Stimulated activated effector memory CD8-positive, alpha-beta T cell treated with anti-CD3 and anti-CD28 coated beads, Interleukin-12 subunit alpha, Interleukin-12 subunit beta, amount 100 ng/mL, for 72 hours (primary cell): ENCODE results near the gene CPLANE1.

Experiments
- ATAC-seq: fragments of 150-1000 bp; cut with Tn5 transposase; 2 replicates; pipeline ENCODE4 v1.10.0; 2021
- DNase-seq, 2 donors: peaks; one replicate each; pipeline ENCODE4 v3.0.0; 2021 to 2022; ENCODE audit warnings: low spot score in 2 of 2
- H3K27ac Mint-ChIP-seq: one replicate; pipeline ENCODE4 v1.8.0; 2022; ENCODE audit warnings: mild to moderate bottlenecking, mixed read lengths
- H3K36me3 Mint-ChIP-seq: one replicate; pipeline ENCODE4 v1.8.0; 2022; ENCODE audit warnings: mild to moderate bottlenecking, mixed read lengths
- H3K4me1 Mint-ChIP-seq: one replicate; pipeline ENCODE4 v1.8.0; 2022; ENCODE audit warnings: mixed read lengths
- H3K4me3 Mint-ChIP-seq: one replicate; pipeline ENCODE4 v1.8.0; 2022; ENCODE audit warnings: mild to moderate bottlenecking, mixed read lengths
- H3K9me3 Mint-ChIP-seq: one replicate; pipeline ENCODE4 v1.8.0; 2022; ENCODE audit warnings: mixed read lengths

Gene CPLANE1

GRCh38 chr5:37080697-37081096 is 168.5 kb downstream of the CPLANE1 start:
- Mint-ChIP-seq H3K9me3 (no peaks in the 10 kb centered on the region), H3K4me3 (no peak overlapping the region), H3K36me3 (peaks cover 8% of the 10 kb centered on the region), H3K27ac (no peak overlapping the region), H3K4me1 (no peaks in the 10 kb centered on the region)
- DNase-seq (no peak), ATAC-seq (no peak)

DNA sequence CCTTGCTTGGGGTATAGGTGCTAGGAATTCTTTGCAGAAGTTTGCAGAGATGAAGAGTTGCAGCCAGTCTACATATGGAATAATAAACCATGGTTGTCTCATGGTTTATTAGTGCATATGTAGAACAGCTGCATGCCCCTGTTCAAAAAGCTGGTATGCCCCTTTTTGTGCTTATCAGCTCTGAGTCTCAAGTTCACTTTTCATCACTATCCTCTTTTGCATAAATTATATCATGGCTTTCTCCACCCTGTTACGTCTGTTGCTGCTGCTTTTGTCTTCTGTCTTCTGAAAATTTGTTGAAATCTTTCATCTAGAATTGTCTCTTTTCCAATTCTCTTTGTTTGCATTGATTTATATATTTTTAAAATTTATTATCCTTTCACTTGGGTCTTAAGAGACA is 172.0 kb downstream of the CPLANE1 start:
- Mint-ChIP-seq H3K27ac (no peak overlapping the region), H3K4me1 (no peaks in the 10 kb centered on the region), H3K36me3 (peaks cover 8% of the 10 kb centered on the region), H3K9me3 (no peaks in the 10 kb centered on the region), H3K4me3 (no peak overlapping the region)
- ATAC-seq = no peak
- no peak for DNase-seq

DNA sequence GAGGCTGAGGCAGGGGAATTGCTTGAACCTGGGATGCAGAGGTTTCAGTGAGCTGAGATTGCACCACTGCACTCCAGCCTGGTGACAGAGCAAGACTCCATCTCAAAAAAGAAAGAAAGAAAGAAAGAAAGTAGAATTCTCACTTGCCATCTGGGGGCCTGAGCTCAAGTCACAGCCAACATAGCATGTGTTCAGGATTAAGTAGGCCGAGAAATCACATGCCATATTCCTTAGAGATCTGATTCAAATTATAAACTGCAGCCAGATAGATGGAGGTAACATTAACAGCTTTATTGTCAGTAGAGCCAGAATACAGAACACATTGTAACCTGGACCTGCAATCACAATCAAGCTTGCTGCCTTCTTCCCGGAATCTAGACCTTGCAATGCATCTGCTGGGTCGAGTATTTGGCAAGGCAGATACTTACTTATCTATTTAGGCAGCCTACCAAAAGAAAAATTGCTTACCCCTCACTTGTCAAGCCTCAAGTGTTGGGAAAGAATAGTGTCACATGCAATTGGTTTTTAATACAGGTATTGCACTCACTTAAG is 173.7 kb downstream of the CPLANE1 start:
- Mint-ChIP-seq H3K9me3 (no peaks in the 10 kb centered on the region), H3K36me3 (peaks cover 8% of the 10 kb centered on the region), H3K4me1 (no peaks in the 10 kb centered on the region), H3K27ac (no peak overlapping the region), H3K4me3 (no peak overlapping the region)
- ATAC-seq = no peak
- no peak for DNase-seq

GRCh38 chr5:37071901-37072581 is 177.1 kb downstream of the CPLANE1 start:
- DNase-seq = no peak
- H3K9me3 Mint-ChIP-seq = no peaks in the 10 kb centered on the region
- H3K36me3 Mint-ChIP-seq = no peaks in the 10 kb centered on the region
- no peak for ATAC-seq
- no peak overlapping the region for H3K4me3 Mint-ChIP-seq
- H3K27ac Mint-ChIP-seq = no peak overlapping the region
- no peaks in the 10 kb centered on the region for H3K4me1 Mint-ChIP-seq

DNA sequence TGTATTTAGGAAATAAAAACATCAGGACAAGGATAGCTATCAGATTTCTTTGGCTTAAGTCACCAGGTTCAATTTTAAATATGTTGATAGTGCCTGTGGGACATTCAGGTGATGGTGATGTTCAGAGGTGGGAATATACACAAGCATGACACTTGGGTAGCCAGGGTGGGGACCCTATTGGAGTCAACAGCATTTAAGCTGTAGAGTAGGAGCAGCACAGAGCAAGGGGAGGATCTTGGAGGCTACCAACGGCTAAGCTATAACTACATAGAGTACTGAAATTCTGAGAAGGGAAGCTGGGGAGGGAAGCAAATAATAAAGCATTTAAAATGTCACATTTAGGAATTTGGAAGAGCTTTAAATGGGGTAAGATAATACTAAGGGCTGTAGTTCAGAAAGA is 177.7 kb downstream of the CPLANE1 start:
- Mint-ChIP-seq H3K36me3 (peaks cover 2% of the 10 kb centered on the region), H3K27ac (no peak overlapping the region), H3K4me3 (no peak overlapping the region), H3K4me1 (no peaks in the 10 kb centered on the region), H3K9me3 (no peaks in the 10 kb centered on the region)
- DNase-seq = no peak
- no peak for ATAC-seq

DNA sequence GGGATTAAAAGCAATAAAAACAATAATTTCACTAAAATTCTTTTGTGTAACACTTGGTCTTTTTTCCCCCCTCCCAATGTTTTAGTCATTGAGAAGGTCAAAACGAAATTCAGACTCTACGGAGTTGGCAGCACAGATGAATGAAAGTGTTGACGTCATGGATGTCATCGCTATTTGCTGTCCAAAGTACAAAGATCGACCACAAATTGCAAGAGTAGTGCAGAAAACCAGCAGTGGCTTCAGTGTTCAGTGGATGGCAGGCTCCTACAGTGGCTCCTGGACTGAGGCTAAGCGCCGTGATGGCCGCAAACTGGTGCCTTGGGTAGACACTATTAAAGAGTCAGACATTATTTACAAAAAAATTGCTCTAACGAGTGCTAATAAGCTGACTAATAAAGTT is 184.7 kb downstream of the CPLANE1 start:
- peaks cover 71% of the 10 kb centered on the region for H3K36me3 Mint-ChIP-seq
- ATAC-seq = no peak
- no peaks in the 10 kb centered on the region for H3K9me3 Mint-ChIP-seq
- no peak for DNase-seq
- no peak overlapping the region for H3K27ac Mint-ChIP-seq
- H3K4me1 Mint-ChIP-seq = no peaks in the 10 kb centered on the region
- no peak overlapping the region for H3K4me3 Mint-ChIP-seq

DNA sequence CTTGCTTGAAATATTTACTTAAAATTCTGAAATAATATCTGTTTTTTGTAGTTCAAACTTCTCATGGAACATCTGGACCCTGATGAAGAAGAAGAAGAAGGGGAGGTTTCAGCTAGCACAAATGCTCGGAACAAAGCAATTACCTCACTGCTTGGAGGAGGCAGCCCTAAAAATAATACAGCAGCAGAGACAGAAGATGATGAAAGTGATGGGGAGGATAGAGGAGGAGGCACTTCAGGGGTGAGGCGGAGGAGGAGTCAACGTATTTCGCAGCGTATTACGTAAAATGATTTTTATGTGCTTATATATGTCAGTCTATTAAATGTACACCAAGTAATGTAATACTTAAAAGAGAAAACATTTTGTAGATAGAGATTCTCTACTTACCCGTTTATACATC is 185.4 kb downstream of the CPLANE1 start:
- DNase-seq (no peak), ATAC-seq (no peak)
- H3K36me3 Mint-ChIP-seq = peaks cover 78% of the 10 kb centered on the region
- no peaks in the 10 kb centered on the region for H3K9me3 Mint-ChIP-seq
- H3K4me3 Mint-ChIP-seq = no peak overlapping the region
- no peak overlapping the region for H3K27ac Mint-ChIP-seq
- no peaks in the 10 kb centered on the region for H3K4me1 Mint-ChIP-seq

GRCh38 chr5:37060030-37060429 is 189.1 kb downstream of the CPLANE1 start:
- DNase-seq = no peak
- Mint-ChIP-seq H3K27ac (peak overlapping the region; percentile 23), H3K4me3 (no peak overlapping the region), H3K9me3 (no peaks in the 10 kb centered on the region), H3K36me3 (peaks cover 96% of the 10 kb centered on the region), H3K4me1 (no peaks in the 10 kb centered on the region)
- no peak for ATAC-seq

DNA sequence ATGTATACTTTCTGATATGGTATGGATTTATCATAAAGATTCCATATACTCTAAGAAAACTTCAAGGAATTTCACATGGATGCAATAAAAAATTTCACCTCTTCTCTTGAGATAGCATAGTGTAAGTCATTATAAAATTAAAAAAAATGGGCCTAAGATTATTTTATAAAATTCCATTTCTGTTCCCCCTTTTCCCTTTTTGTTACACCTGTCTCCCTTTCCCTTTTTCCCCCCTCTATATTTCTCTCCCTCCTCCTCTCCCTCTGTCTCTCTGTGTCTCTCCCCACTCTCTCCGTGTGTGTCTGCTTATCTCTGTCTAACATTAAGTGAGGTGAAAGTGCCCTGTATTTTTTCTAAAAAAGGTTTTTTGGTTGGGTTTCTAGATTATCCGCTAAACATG is 192.4 kb downstream of the CPLANE1 start:
- no peaks in the 10 kb centered on the region for H3K4me1 Mint-ChIP-seq
- no peaks in the 10 kb centered on the region for H3K9me3 Mint-ChIP-seq
- ATAC-seq = no peak
- DNase-seq = no peak
- peaks cover 95% of the 10 kb centered on the region for H3K36me3 Mint-ChIP-seq
- H3K27ac Mint-ChIP-seq = peak overlapping the region; percentile 69
- no peak overlapping the region for H3K4me3 Mint-ChIP-seq
